Anterior cingulate cortex (tissue), 58 donors: ENCODE results near the gene KIAA1958.
A peak's percentile ranks its signal among the peaks of the same experiment; 100 is the strongest.

Source experiments
- DNase-seq, 58 donors: peaks; one replicate each; lab custom pipeline; 2025; lab: John Stamatoyannopoulos, UW

Gene KIAA1958

DNA sequence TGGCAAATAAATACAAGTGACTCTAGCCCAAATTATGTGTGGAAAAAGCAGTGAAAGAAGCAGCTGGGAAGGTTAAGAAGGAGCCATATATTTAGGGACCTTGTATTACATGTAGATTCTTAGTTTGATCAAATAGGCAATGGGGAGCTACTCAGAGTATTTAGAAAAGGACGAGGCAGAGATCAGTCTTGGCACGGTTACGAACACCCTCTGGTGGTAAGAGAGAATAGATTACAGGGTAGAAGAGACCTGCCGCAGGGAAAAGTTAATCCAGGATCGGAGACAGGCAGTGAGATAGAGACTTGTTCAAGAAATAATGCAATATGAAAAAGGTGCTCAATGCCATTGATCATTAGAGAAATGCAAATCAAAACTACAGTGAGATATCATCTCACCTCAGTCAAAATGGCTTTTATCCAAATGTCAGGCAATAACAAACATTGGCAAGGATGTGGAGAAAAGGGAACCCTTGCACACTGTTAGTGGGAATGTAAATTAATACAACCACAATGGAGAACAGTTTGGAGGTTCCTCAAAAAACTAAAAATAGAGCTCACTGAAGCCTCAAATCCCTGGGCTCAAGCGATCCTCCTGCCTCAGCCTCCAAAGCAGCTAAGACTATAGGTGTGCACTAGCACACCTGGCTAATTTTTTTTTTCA is 219.3 kb downstream of the KIAA1958 start:
- peak in 23 of 58 donors; percentile 1 to 70 (median 24) for DNase-seq

- peak in 19 of 58 donors; percentile 3 to 50 (median 11) for DNase-seq
These were observed 224.5 kb downstream of the KIAA1958 start for GRCh38 chr9:112711050-112711689.

GRCh38 chr9:112712678-112713077 is 226.1 kb downstream of the KIAA1958 start:
- DNase-seq = no peak

- DNase-seq = peak; percentile 55 to 98 (median 95)
These were observed 231.2 kb downstream of the KIAA1958 start, which contains the start of gene INIP for GRCh38 chr9:112717661-112718331. Gene INIP (minus strand): TSS chr9:112718117. CDS start chr9:112716485, 1,632 bp downstream.
